HG02610 (cell line): ENCODE measurements around the gene MCOLN2.
"Not testable (repeated sequence)": the region's sequence is repeated elsewhere in the genome, so short reads cannot be mapped to it uniquely, and the experiment has no call there.

Experiments used
- ATAC-seq: cut with Tn5 transposase; IDR thresholded peaks from one replicate; pipeline ENCODE4 v1.9.1; 2021; ENCODE audit warnings: mild to moderate bottlenecking, moderate library complexity; ENCODE audit not compliant: unreplicated experiment

Gene MCOLN2

GRCh38 chr1:84902727-84903126 is 94.2 kb downstream of the MCOLN2 start:
- not testable (repeated sequence) for ATAC-seq

- ATAC-seq: no peak
These were observed 96.9 kb downstream of the MCOLN2 start for GRCh38 chr1:84899969-84900368.

GRCh38 chr1:84896279-84896678 is 100.6 kb downstream of the MCOLN2 start:
- ATAC-seq: no peak

GRCh38 chr1:84892705-84893618 is 104.0 kb downstream of the MCOLN2 start, which contains the start of gene LPAR3:
TSS of gene LPAR3 (minus strand) at chr1:84893206. CDS start at chr1:84866120, 27,086 bp downstream.
- ATAC-seq: no peak

- no peak for ATAC-seq
These were observed 106.3 kb downstream of the MCOLN2 start for GRCh38 chr1:84890566-84890965.

GRCh38 chr1:84889437-84889836 is 107.5 kb downstream of the MCOLN2 start:
- ATAC-seq: no peak

- ATAC-seq: no peak
These were observed 108.2 kb downstream of the MCOLN2 start for GRCh38 chr1:84888753-84889152.

- ATAC-seq: no peak
These were observed 109.5 kb downstream of the MCOLN2 start for GRCh38 chr1:84887261-84887934.

- ATAC-seq: no peak
These were observed 111.4 kb downstream of the MCOLN2 start for GRCh38 chr1:84885469-84885868.

GRCh38 chr1:84884671-84885389 is 112.1 kb downstream of the MCOLN2 start:
- ATAC-seq: no peak

- no peak for ATAC-seq
These were observed 113.6 kb downstream of the MCOLN2 start for GRCh38 chr1:84883286-84883685.

GRCh38 chr1:84877592-84877991 is 119.3 kb downstream of the MCOLN2 start:
- no peak for ATAC-seq

- no peak for ATAC-seq
These were observed 120.6 kb downstream of the MCOLN2 start for GRCh38 chr1:84876353-84876752.
